NCI-H446 treated with DMSO at 0.1 percent for 48 hours (cell line): ENCODE measurements around the gene DDX1.
"Not testable (repeated sequence)": the region's sequence is repeated elsewhere in the genome, so short reads cannot be mapped to it uniquely, and the experiment has no call there.

Experiments used
- DNase-seq: peaks from one replicate; lab custom pipeline; 2025; lab: John Stamatoyannopoulos, UW

Gene DDX1

GRCh38 chr2:15677141-15677843, 85.6 kb downstream of the DDX1 start:
- DNase-seq = no peak

GRCh38 chr2:15678346-15678745, 86.7 kb downstream of the DDX1 start:
- DNase-seq = no peak

GRCh38 chr2:15678909-15679308, 87.2 kb downstream of the DDX1 start:
- no peak for DNase-seq

GRCh38 chr2:15679386-15679924, 87.8 kb downstream of the DDX1 start:
- no peak for DNase-seq

- DNase-seq = not testable (repeated sequence)
These were observed 88.5 kb downstream of the DDX1 start for GRCh38 chr2:15680132-15680531.
